Neural cell (in vitro differentiated cells): ENCODE measurements around the gene SRA1.

Experiments
- CTCF ChIP-seq: fragments of 450-650 bp; IDR thresholded peaks from 2 replicates; pipeline ENCODE4 v1.5.1; 2014; ENCODE audit warnings: antibody characterized with exemption, mild to moderate bottlenecking, moderate library complexity; ENCODE audit not compliant: poor library complexity, severe bottlenecking
- EP300 ChIP-seq: fragments of 450-650 bp; conservative IDR thresholded peaks from 2 replicates; pipeline ENCODE4 v1.6.1; 2014; ENCODE audit warnings: antibody characterized with exemption, mild to moderate bottlenecking, moderate library complexity; ENCODE audit not compliant: poor library complexity, severe bottlenecking
- EZH2 ChIP-seq: fragments of 200-600, 300-800 bp; shearing (Covaris generic), sonication (generic); IDR thresholded peaks from 2 replicates; pipeline ENCODE4 v1.6.1; 2014; ENCODE audit warnings: antibody characterized with exemption, low read length, borderline replicate concordance, mild to moderate bottlenecking; ENCODE audit not compliant: insufficient read depth, poor library complexity, severe bottlenecking

- TF ChIP-seq CTCF (no peak), EP300 (no peak), EZH2 (no peak)
These were observed 10.3 kb downstream of the SRA1 start for GRCh38 chr5:140546851-140547507.
